ENCODE results near the gene NPDC1.

- TF ChIP-seq TCF4 (CRISPR knock-in tag; IDR thresholded peaks at IDR 0.05; ENCODE audit: borderline replicate concordance) (no peak), SNAI2 (CRISPR knock-in tag; IDR thresholded peaks at IDR 0.05) (no peak), PATZ1 (CRISPR knock-in tag; IDR thresholded peaks at IDR 0.05; ENCODE audit: borderline replicate concordance) (no peak), TOX (CRISPR knock-in tag; IDR thresholded peaks at IDR 0.05; ENCODE audit: borderline replicate concordance) (no peak), CSDC2 (CRISPR knock-in tag; IDR thresholded peaks at IDR 0.05) (no peak), ZFP3 (CRISPR knock-in tag; IDR thresholded peaks at IDR 0.05) (no peak)
Observed at GRCh38 chr9:137052998-137053943, 7.3 kb upstream of the NPDC1 start.

All from SK-N-SH treated with all-trans-retinoic acid at 6 μM for 48 hours (cell line).